ENCODE data around the gene P2RX3. TPM values are rescaled to one million over a fixed set of nuclear protein-coding genes. Genes with fewer than 3 reads are reported as not detected.

Gene P2RX3
- total RNA-seq, 1 experiment from 2014 or later, result 0.15 TPM

DNA sequence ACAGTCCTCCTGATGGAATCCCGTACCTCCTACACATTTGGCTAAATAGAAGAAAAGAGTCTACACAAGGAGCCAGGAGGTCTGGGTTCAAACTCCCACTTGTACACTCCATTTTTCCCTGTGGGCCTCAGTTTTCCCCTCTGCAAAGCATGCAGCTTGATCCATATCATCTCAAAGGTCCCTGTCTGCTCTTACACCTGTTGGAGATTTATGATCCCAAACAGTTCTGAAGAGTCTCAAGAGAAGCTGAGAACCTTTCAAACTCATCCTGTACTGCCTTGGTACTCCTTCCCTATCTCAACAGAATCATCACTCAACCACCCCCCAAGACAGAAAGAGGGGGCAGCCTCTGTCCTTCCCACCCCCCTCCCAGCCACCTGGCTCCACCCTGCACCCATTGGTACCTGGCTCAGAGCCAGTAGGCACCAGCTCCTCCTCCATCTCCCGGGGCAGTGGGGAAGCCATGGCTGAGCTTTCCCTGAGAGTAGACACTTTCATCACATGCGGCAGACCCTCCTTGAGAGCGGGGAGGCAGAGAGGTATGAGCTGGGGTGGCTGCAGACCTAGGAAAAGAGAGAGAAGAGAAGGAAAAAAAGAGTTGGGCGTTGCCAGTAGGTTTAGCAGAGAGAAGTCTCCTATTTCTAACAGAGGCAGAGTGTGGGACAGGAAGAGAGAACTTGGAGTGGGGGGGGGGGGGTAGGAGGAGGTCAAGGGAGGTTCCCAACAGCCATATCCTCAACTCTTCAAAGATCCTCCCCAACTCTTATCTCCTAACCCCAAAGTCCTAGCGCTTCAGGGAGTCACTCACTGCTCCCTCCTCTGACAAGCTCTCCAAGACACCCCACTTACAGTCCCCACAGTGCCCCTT is 16.5 kb upstream of the P2RX3 start:
- H3K79me2 ChIP-seq (ENCODE audit: insufficient read depth, low read length), result peaks cover 11% of the 10 kb centered on the region
- no peak overlapping the region for H2AFZ ChIP-seq (ENCODE audit: low read length)
- H4K20me1 ChIP-seq (ENCODE audit: control insufficient read depth, insufficient read depth, insufficient read length), result no peaks in the 10 kb centered on the region
- H3K14ac ChIP-seq (ENCODE audit: insufficient read depth, low read length), result no peak overlapping the region
- no peak overlapping the region for H2BK20ac ChIP-seq (ENCODE audit: low read depth, low read length, poor library complexity, severe bottlenecking)
- peak overlapping the region; percentile 18 for H3K4me2 ChIP-seq (ENCODE audit: insufficient read depth, insufficient read length, low read length)
- TF ChIP-seq, protein P1, sequence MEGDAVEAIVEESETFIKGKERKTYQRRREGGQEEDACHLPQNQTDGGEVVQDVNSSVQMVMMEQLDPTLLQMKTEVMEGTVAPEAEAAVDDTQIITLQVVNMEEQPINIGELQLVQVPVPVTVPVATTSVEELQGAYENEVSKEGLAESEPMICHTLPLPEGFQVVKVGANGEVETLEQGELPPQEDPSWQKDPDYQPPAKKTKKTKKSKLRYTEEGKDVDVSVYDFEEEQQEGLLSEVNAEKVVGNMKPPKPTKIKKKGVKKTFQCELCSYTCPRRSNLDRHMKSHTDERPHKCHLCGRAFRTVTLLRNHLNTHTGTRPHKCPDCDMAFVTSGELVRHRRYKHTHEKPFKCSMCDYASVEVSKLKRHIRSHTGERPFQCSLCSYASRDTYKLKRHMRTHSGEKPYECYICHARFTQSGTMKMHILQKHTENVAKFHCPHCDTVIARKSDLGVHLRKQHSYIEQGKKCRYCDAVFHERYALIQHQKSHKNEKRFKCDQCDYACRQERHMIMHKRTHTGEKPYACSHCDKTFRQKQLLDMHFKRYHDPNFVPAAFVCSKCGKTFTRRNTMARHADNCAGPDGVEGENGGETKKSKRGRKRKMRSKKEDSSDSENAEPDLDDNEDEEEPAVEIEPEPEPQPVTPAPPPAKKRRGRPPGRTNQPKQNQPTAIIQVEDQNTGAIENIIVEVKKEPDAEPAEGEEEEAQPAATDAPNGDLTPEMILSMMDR (conservative IDR thresholded peaks at IDR 0.05), result no peak
- no peak overlapping the region for H4K91ac ChIP-seq (ENCODE audit: insufficient read length, low read depth, low read length)
- no peaks in the 10 kb centered on the region for H3K9me3 ChIP-seq (ENCODE audit: control insufficient read depth, low read depth, low read length)
- H3T11ph ChIP-seq (ENCODE audit: low read length), result no peak overlapping the region
- no CpG with 5 or more reads among the region's 6 CpGs for WGBS (ENCODE audit: extremely low coverage, insufficient read length, low lambda C conversion rate)
- no peaks in the 10 kb centered on the region; a peak in 1 of 5 replicates for H3K9me3 Mint-ChIP-seq
- peaks cover 1% of the 10 kb centered on the region; the same call in 1 of the 2 replicates for H3K27me3 Mint-ChIP-seq (ENCODE audit: low read depth)
- no peak overlapping the region for H3K23ac ChIP-seq (ENCODE audit: insufficient read length, low read depth, low read length)
- H4K5ac ChIP-seq (ENCODE audit: insufficient read length, low read depth, low read length), result no peak overlapping the region
- no peak for DNase-seq
- no peak overlapping the region for H2BK120ac ChIP-seq (ENCODE audit: low read depth, low read length, poor library complexity, severe bottlenecking)
- H3K27ac Mint-ChIP-seq, result peak overlapping the region; percentile 22 to 87 (median 77); a peak in 2 of 7 replicates
- H3K79me1 ChIP-seq (ENCODE audit: insufficient read depth, low read depth, low read length, poor library complexity, severe bottlenecking), result peaks cover 19% of the 10 kb centered on the region
- H3K23me2 ChIP-seq (ENCODE audit: insufficient read length, low read depth, low read length, poor library complexity, severe bottlenecking), result peaks cover 13% of the 10 kb centered on the region
- H3K4me3 Mint-ChIP-seq, result peak overlapping the region in 1 of 2 experiments; percentile 94; a peak in 3 of 5 replicates
- H3K18ac ChIP-seq (ENCODE audit: insufficient read length, low read depth, low read length), result peak overlapping the region; percentile 21
- H3K56ac ChIP-seq (ENCODE audit: insufficient read length, low read depth, low read length), result no peak overlapping the region
- H3K27me3 ChIP-seq (ENCODE audit: insufficient read depth, low read length), result no peaks in the 10 kb centered on the region
- H2BK5ac ChIP-seq (ENCODE audit: insufficient read length, low read length), result no peak overlapping the region
- no peak overlapping the region for H3K4ac ChIP-seq (ENCODE audit: low read depth, low read length)
- no peak overlapping the region for H2AK5ac ChIP-seq (ENCODE audit: insufficient read length, low read length)
- peaks cover 13% of the 10 kb centered on the region; the same call in 1 of the 2 replicates for H3K4me1 ChIP-seq (ENCODE audit: insufficient read depth, low read length)
- H3K36me3 Mint-ChIP-seq (ENCODE audit: insufficient read depth in 1 of 3, low read depth in 3 of 3), result peaks cover 26 to 39% (median 30%) of the 10 kb centered on the region in 3 experiments
- H3K9ac ChIP-seq (ENCODE audit: extremely low read depth, insufficient read length, low read length), result no peak overlapping the region
- H2BK15ac ChIP-seq (ENCODE audit: low read depth, low read length), result no peak overlapping the region
- peaks cover 44% of the 10 kb centered on the region in 2 experiments for H3K4me1 Mint-ChIP-seq
- H4K8ac ChIP-seq (replicated peaks; ENCODE audit: insufficient read length, low read depth, low read length), result no peak overlapping the region
- no peak overlapping the region for H3K27ac ChIP-seq (ENCODE audit: insufficient read length, low read depth, low read length)
- H2BK12ac ChIP-seq (ENCODE audit: insufficient read length, low read depth, low read length), result no peak overlapping the region

Data from H9 (cell line).